H1 (cell line): Measurements from ENCODE around the gene TMEM235. TPM values are rescaled to one million over a fixed set of nuclear protein-coding genes. Genes with fewer than 3 reads are reported as not detected.
A peak's percentile ranks its signal among the peaks of the same experiment; 100 is the strongest.

Experiments
- CTCF ChIA-PET: fragments of 300-600 bp; sonication (Branson Sonifier 250); formaldehyde crosslinking; loops from one replicate; lab custom pipeline; 2021; ENCODE audit not compliant: partially characterized antibody; lab: Charles Lee
- POLR2A ChIA-PET: fragments of 300-600 bp; sonication (Branson Sonifier 250); formaldehyde crosslinking; loops from one replicate; lab custom pipeline; 2021; ENCODE audit warnings: inconsistent platforms; ENCODE audit not compliant: partially characterized antibody; lab: Charles Lee
- DNase-seq, 2 experiments: peaks; one replicate each; pipeline versions ENCODE4 v3.0.0 to v3.0.0-alpha.2; 2010 to 2022; ENCODE audit warnings: low spot score in 2 of 2, low read depth in 1 of 2, mixed read lengths in 1 of 2
- FAIRE-seq: peaks from 2 replicates; lab custom pipeline; 2011; peaks lifted over from hg19 to GRCh38; lab: Jason Lieb, UNC
- H2AFZ ChIP-seq: 2 replicates; pipeline ENCODE4 v1.8.1; 2012; ENCODE audit warnings: low read length, inconsistent platforms
- H2AK5ac ChIP-seq: 2 replicates; pipeline ENCODE4 v1.6.1; 2013; ENCODE audit warnings: low read depth, low read length
- H2BK120ac ChIP-seq: replicated peaks from 2 replicates; pipeline ENCODE3; 2013; ENCODE audit warnings: low read depth, low read length, inconsistent platforms
- H2BK12ac ChIP-seq: 2 replicates; pipeline ENCODE4 v1.6.1; 2013; ENCODE audit warnings: low read depth, low read length
- H2BK15ac ChIP-seq: 2 replicates; pipeline ENCODE4 v1.6.1; 2013; ENCODE audit warnings: low read length
- H2BK20ac ChIP-seq: 2 replicates; pipeline ENCODE4 v1.6.1; 2013; ENCODE audit warnings: low read length
- H2BK5ac ChIP-seq: 2 replicates; pipeline ENCODE4 v1.6.1; 2013; ENCODE audit warnings: low read depth, low read length
- H3K14ac ChIP-seq: 2 replicates; pipeline ENCODE4 v1.6.1; 2013; ENCODE audit warnings: inconsistent platforms; ENCODE audit not compliant: insufficient read length
- H3K18ac ChIP-seq: 2 replicates; pipeline ENCODE4 v1.6.1; 2013; ENCODE audit warnings: low read length; ENCODE audit errors: extremely low read depth
- H3K23ac ChIP-seq: 2 replicates; pipeline ENCODE4 v1.6.1; 2013; ENCODE audit warnings: inconsistent platforms; ENCODE audit not compliant: insufficient read length
- H3K23me2 ChIP-seq: 2 replicates; pipeline ENCODE4 v1.6.1; 2013; ENCODE audit warnings: low read depth, low read length
- H3K27ac ChIP-seq: 2 replicates; pipeline ENCODE4 v1.6.1; 2011; ENCODE audit warnings: low read depth, low read length, inconsistent platforms
- H3K27me3 ChIP-seq, 4 experiments: replicated peaks in 1 of 4; 1 replicate in 1 of 4; 2 replicates in 3 of 4; pipeline versions ENCODE4 v1.6.1 to v1.8.1; 2011 to 2013; ENCODE audit warnings: low read length in 3 of 4, mild to moderate bottlenecking in 3 of 4, inconsistent platforms in 2 of 4, mixed read lengths in 2 of 4, moderate library complexity in 1 of 4; ENCODE audit not compliant: control insufficient read depth in 3 of 4, insufficient read depth in 3 of 4; ENCODE audit errors: extremely low read depth in 1 of 4
- H3K36me3 ChIP-seq, 4 experiments: 2 replicates each; pipeline versions ENCODE4 v1.6.1 to v1.8.1; 2011 to 2013; ENCODE audit warnings: mild to moderate bottlenecking in 4 of 4, low read length in 3 of 4, moderate library complexity in 2 of 4, control low read depth in 1 of 4, inconsistent platforms in 1 of 4; ENCODE audit not compliant: insufficient read depth in 4 of 4, control insufficient read depth in 2 of 4
- H3K4ac ChIP-seq: replicated peaks from 2 replicates; pipeline ENCODE3; 2013; ENCODE audit warnings: low read length, low read depth, mixed read lengths, inconsistent platforms; ENCODE audit not compliant: insufficient read length
- H3K4me1 ChIP-seq, 4 experiments: replicated peaks in 1 of 4; 1 replicate in 1 of 4; 2 replicates in 3 of 4; pipeline versions ENCODE4 v1.6.1 to v1.8.1; 2011 to 2013; ENCODE audit warnings: low read length in 3 of 4, inconsistent platforms in 2 of 4, mixed read lengths in 1 of 4; ENCODE audit not compliant: insufficient read depth in 4 of 4, control insufficient read depth in 3 of 4
- H3K4me2 ChIP-seq, 2 experiments: 2 replicates each; pipeline versions ENCODE4 v1.6.1 to v1.8.1; 2011 to 2013; ENCODE audit warnings: low read depth in 2 of 2, low read length in 2 of 2, control low read depth in 1 of 2, inconsistent platforms in 1 of 2, mild to moderate bottlenecking in 1 of 2; ENCODE audit not compliant: insufficient read depth in 1 of 2
- H3K4me3 ChIP-seq, 4 experiments: fragments of 200-600, 300-600 bp in 1 of 4; sonication (generic), shearing (Covaris generic), sonication (Bioruptor Twin) in 1 of 4; 2 replicates each; pipeline versions ENCODE4 v1.5.1 to v1.8.1; 2011 to 2016; ENCODE audit warnings: low read length in 4 of 4, low read depth in 3 of 4, control low read depth in 2 of 4, inconsistent platforms in 2 of 4, mild to moderate bottlenecking in 2 of 4, mixed read lengths in 1 of 4, moderate library complexity in 1 of 4; ENCODE audit not compliant: insufficient read depth in 2 of 4; ENCODE audit errors: extremely low read depth in 1 of 4
- H3K56ac ChIP-seq: replicated peaks from 2 replicates; pipeline ENCODE3; 2013; ENCODE audit warnings: low read depth, mild to moderate bottlenecking, mixed read lengths, low read length, inconsistent platforms; ENCODE audit not compliant: insufficient read length
- H3K79me1 ChIP-seq: 2 replicates; pipeline ENCODE4 v1.6.1; 2013; ENCODE audit warnings: low read depth, low read length, control low read depth
- H3K79me2 ChIP-seq, 2 experiments: 2 replicates each; pipeline versions ENCODE4 v1.6.1 to v1.8.1; 2012 to 2013; ENCODE audit warnings: low read length in 2 of 2, mild to moderate bottlenecking in 2 of 2, inconsistent platforms in 1 of 2; ENCODE audit not compliant: insufficient read depth in 2 of 2, control insufficient read depth in 1 of 2
- H3K9ac ChIP-seq, 4 experiments: replicated peaks in 1 of 4; 1 replicate in 1 of 4; 2 replicates in 3 of 4; pipeline versions ENCODE4 v1.6.1 to v1.8.1; 2011 to 2013; ENCODE audit warnings: low read depth in 3 of 4, low read length in 3 of 4, control low read depth in 2 of 4, mild to moderate bottlenecking in 2 of 4, moderate library complexity in 2 of 4, inconsistent platforms in 1 of 4; ENCODE audit errors: extremely low read depth in 1 of 4
- H3K9me3 ChIP-seq, 2 experiments: 2 replicates each; pipeline versions ENCODE4 v1.6.1 to v1.8.1; 2012 to 2013; ENCODE audit warnings: mild to moderate bottlenecking in 2 of 2, moderate library complexity in 2 of 2, control low read depth in 1 of 2, inconsistent platforms in 1 of 2, low read depth in 1 of 2, low read length in 1 of 2, mixed read lengths in 1 of 2; ENCODE audit not compliant: insufficient read depth in 2 of 2
- H4K20me1 ChIP-seq, 2 experiments: replicated peaks in 1 of 2; 2 replicates each; pipeline versions ENCODE3 to v1.8.1; 2011 to 2013; ENCODE audit warnings: inconsistent platforms in 2 of 2, low read length in 2 of 2, mild to moderate bottlenecking in 1 of 2; ENCODE audit not compliant: insufficient read depth in 2 of 2, control insufficient read depth in 1 of 2
- H4K5ac ChIP-seq: 2 replicates; pipeline ENCODE4 v1.6.1; 2013; ENCODE audit warnings: low read length, low read depth, mixed read lengths, inconsistent platforms; ENCODE audit not compliant: insufficient read length
- H4K8ac ChIP-seq: 2 replicates; pipeline ENCODE4 v1.8.0; 2013; ENCODE audit warnings: mild to moderate bottlenecking, moderate library complexity, low read length, inconsistent platforms; ENCODE audit not compliant: insufficient read depth; ENCODE audit errors: extremely low read depth
- H4K91ac ChIP-seq: replicated peaks from 2 replicates; pipeline ENCODE3; 2013; ENCODE audit warnings: low read length, mixed read lengths, inconsistent platforms; ENCODE audit not compliant: insufficient read length
- EZH2 ChIP-seq: fragments of 200-600 bp; sonication (generic); IDR thresholded peaks from 2 replicates; pipeline ENCODE4 v1.7.1; 2012; ENCODE audit warnings: low read depth, mild to moderate bottlenecking, moderate library complexity, low read length, inconsistent platforms; ENCODE audit not compliant: severe bottlenecking
- GTF2F1 ChIP-seq: IDR thresholded peaks from 2 replicates; pipeline ENCODE4 v1.6.1; 2012; ENCODE audit warnings: low read depth, low read length, improper control_type of control experiment, borderline replicate concordance
- HDAC2 ChIP-seq, 2 experiments: fragments of 300-600 bp in 1 of 2; sonication (generic) in 1 of 2; IDR thresholded peaks; 2 replicates each; pipeline ENCODE4 v1.6.1; 2011 to 2012; ENCODE audit warnings: low read depth in 2 of 2, low read length in 2 of 2, mild to moderate bottlenecking in 2 of 2, moderate library complexity in 2 of 2, borderline replicate concordance in 1 of 2, inconsistent platforms in 1 of 2
- JUN ChIP-seq: IDR thresholded peaks from 2 replicates; pipeline ENCODE4 v1.6.1; 2011; ENCODE audit warnings: low read depth, mild to moderate bottlenecking, improper control_type of control experiment, low read length
- KDM4A ChIP-seq: IDR thresholded peaks from one replicate; pipeline ENCODE4 v1.7.1; 2012; ENCODE audit warnings: low read depth, mild to moderate bottlenecking, moderate library complexity, low read length, inconsistent platforms; ENCODE audit not compliant: severe bottlenecking
- NANOG ChIP-seq: IDR thresholded peaks from 2 replicates; pipeline ENCODE4 v1.6.1; 2011; ENCODE audit warnings: low read length, low read depth, mild to moderate bottlenecking, inconsistent platforms; ENCODE audit not compliant: insufficient read depth, poor library complexity, severe bottlenecking
- NRF1 ChIP-seq: IDR thresholded peaks from 2 replicates; pipeline ENCODE4 v1.6.1; 2011; ENCODE audit warnings: mild to moderate bottlenecking, low read depth, low read length, improper control_type of control experiment
- RNF2 ChIP-seq: fragments of 200-900, 300-1000 bp; sonication (generic); IDR thresholded peaks from 2 replicates; pipeline ENCODE4 v1.7.1; 2016; ENCODE audit warnings: borderline replicate concordance, low read depth, mild to moderate bottlenecking, antibody characterized with exemption, low read length; ENCODE audit not compliant: poor library complexity, severe bottlenecking; ENCODE audit errors: missing control alignments
- SIN3A ChIP-seq, 2 experiments: IDR thresholded peaks in 1 of 2; conservative IDR thresholded peaks in 1 of 2; 2 replicates each; pipeline ENCODE4 v1.6.1; 2011 to 2012; ENCODE audit warnings: low read length in 2 of 2, improper control_type of control experiment in 1 of 2, low read depth in 1 of 2, mild to moderate bottlenecking in 1 of 2
- SIRT6 ChIP-seq: IDR thresholded peaks from one replicate; pipeline ENCODE4 v1.7.1; 2012; ENCODE audit warnings: low read length, inconsistent platforms
- SIX5 ChIP-seq: IDR thresholded peaks from 2 replicates; pipeline ENCODE4 v1.6.1; 2011; ENCODE audit warnings: mild to moderate bottlenecking, low read depth, low read length
- WGBS, 2 experiments: shearing (Covaris generic) in 1 of 2; methylation state at CpG; one replicate each; pipeline versions ENCODE4 v1.1.6 to v1.1.7; 2013 to 2015; ENCODE audit warnings: low lambda C conversion rate in 2 of 2, mixed read lengths in 2 of 2, inconsistent platforms in 1 of 2, low coverage in 1 of 2, missing lambda C conversion rate in 1 of 2; ENCODE audit not compliant: insufficient replicate concordance in 2 of 2, insufficient coverage in 1 of 2, insufficient read length in 1 of 2; ENCODE audit errors: extremely low coverage in 1 of 2, missing lambda C conversion rate in 1 of 2; 5-methylcytosine and 5-hydroxymethylcytosine counted together
- polyA plus RNA-seq, 7 experiments: library from polyadenylated mRNA; depleted of rRNA in 3 of 7; stranded (reverse) in 5 of 7; unstranded in 2 of 7; fragments of >200 nt in 5 of 7; fragments of 200-250 nt in 2 of 7; gene quantifications; 1 replicate in 5 of 7; 2 replicates in 1 of 7; 4 replicates in 1 of 7; pipeline versions ENCODE4 v1.2.1 to v1.2.3, GENCODE V29; 2011 to 2013; ENCODE audit warnings: missing spikeins in 2 of 7, mixed read lengths in 2 of 7
- total RNA-seq: library from RNA; stranded (reverse); fragmentation: NEBNext Ultra II Directional; extraction: Animal tissue kit (Norgen Biotek cat#: 25700); gene quantifications from 2 replicates; pipeline ENCODE4 v1.2.1, GENCODE V29; 2021

The TMEM235 gene
- total and polyA plus RNA-seq, 2 of the 8 experiments (the other 6 are each of a cell fraction or from before 2014, with no cell fraction given) = 0.05 to 0.15 TPM

- Histone ChIP-seq H3K4me3 (no peak overlapping the region), H3K18ac (no peak overlapping the region), H2AK5ac (no peak overlapping the region), H3K23ac (no peak overlapping the region), H4K91ac (no peak overlapping the region), H2BK15ac (no peak overlapping the region), H3K27me3 (no peaks in the 10 kb centered on the region), H3K9ac (no peak overlapping the region), H3K79me2 (no peaks in the 10 kb centered on the region), H3K4me1 (peaks cover 0 to 3% (median 0%) of the 10 kb centered on the region in 4 experiments; a peak in 2 of 7 replicates), H2BK12ac (0 out of 2 replicates have a peak overlapping the region, but pooled peaks have one; percentile 50), H2BK120ac (no peak overlapping the region), H2BK5ac (no peak overlapping the region), H4K8ac (no peak overlapping the region), H4K5ac (no peak overlapping the region), H2BK20ac (no peak overlapping the region), H3K4me2 (no peak overlapping the region), H3K4ac (no peak overlapping the region), H3K23me2 (no peaks in the 10 kb centered on the region; the same call in 1 of the 2 replicates), H2AFZ (no peak overlapping the region), H3K9me3 (no peaks in the 10 kb centered on the region), H3K56ac (no peak overlapping the region), H3K14ac (no peak overlapping the region), H3K36me3 (no peaks in the 10 kb centered on the region), H3K27ac (no peak overlapping the region), H3K79me1 (no peaks in the 10 kb centered on the region; the same call in 1 of the 2 replicates), H4K20me1 (no peaks in the 10 kb centered on the region)
- DNase-seq (no peak), FAIRE-seq (no peak)
- TF ChIP-seq HDAC2 (IDR thresholded peaks at IDR 0.05; ENCODE audit: borderline replicate concordance in 1 of 2, low read depth in 2 of 2, low read length in 2 of 2) (no peak), NRF1 (no peak), EZH2 (no peak), SIX5 (no peak), KDM4A (no peak), GTF2F1 (no peak), SIRT6 (no peak), RNF2 (no peak), JUN (no peak), SIN3A (conservative IDR thresholded peaks at IDR 0.05 in 1 of 2, IDR thresholded peaks at IDR 0.05 in 1 of 2; ENCODE audit: low read depth in 1 of 2, low read length in 2 of 2) (no peak), NANOG (no peak)
- ChIA-PET CTCF (interaction anchor here (5.9 kb wide), 1 partner anchor 10 kb away, joined by 53 read pairs; no protein-coding TSS in a partner anchor), POLR2A (interaction anchor here (1.7 kb wide), 1 partner anchor 21 kb away, joined by 3 read pairs; no protein-coding TSS in a partner anchor)
- 84% methylated on average over 8 of the region's 9 CpGs; no CpG with 5 or more reads in 1 of the 2 experiments for WGBS, 2 experiments
Measured at GRCh38 chr17:78240839-78241238, 9.4 kb downstream of the TMEM235 start.
